Thoracic aorta (tissue), 2 donors: ENCODE measurements around the gene BCL2L1. TPM values are rescaled to one million over a fixed set of nuclear protein-coding genes. Genes with fewer than 3 reads are reported as not detected.
A peak's percentile ranks its signal among the peaks of the same experiment; 100 is the strongest.

Experiments
- ATAC-seq: fragments of 150-250 bp; one replicate; pipeline ENCODE4 v1.8.0; 2017; ENCODE audit warnings: low read depth; ENCODE audit not compliant: insufficient number of reproducible peaks, low FRiP score
- DNase-seq: peaks from one replicate; pipeline ENCODE4 v3.0.0-alpha.2; 2020; ENCODE audit warnings: low spot score
- H3K27ac ChIP-seq, 2 donors: fragments of 200-600 bp; sonication (generic); 1 replicate in 1 of 2; 2 replicates in 1 of 2; pipeline ENCODE4 v1.5.1; 2016; ENCODE audit warnings: mild to moderate bottlenecking in 2 of 2, moderate library complexity in 2 of 2
- H3K27me3 ChIP-seq: fragments of 200-600 bp; sonication (generic); replicated peaks from 2 replicates; pipeline ENCODE4 v1.6.0; 2016; ENCODE audit warnings: mild to moderate bottlenecking; ENCODE audit not compliant: insufficient read depth
- H3K36me3 ChIP-seq: fragments of 200-600 bp; sonication (generic); one replicate; pipeline ENCODE4 v1.5.1; 2016
- H3K4me1 ChIP-seq, 2 donors: fragments of 200-600 bp; sonication (generic); 1 replicate in 1 of 2; 2 replicates in 1 of 2; pipeline versions ENCODE4 v1.5.1 to v1.6.0; 2016; ENCODE audit warnings: low read depth in 2 of 2, mild to moderate bottlenecking in 1 of 2; ENCODE audit not compliant: control insufficient read depth in 1 of 2
- H3K4me3 ChIP-seq: fragments of 200-600 bp; sonication (generic); 2 replicates; pipeline ENCODE4 v1.5.1; 2016; ENCODE audit warnings: mild to moderate bottlenecking
- H3K9me3 ChIP-seq: fragments of 200-600 bp; sonication (generic); 2 replicates; pipeline ENCODE4 v1.5.1; 2016
- CTCF ChIP-seq: fragments of 200-600 bp; sonication (generic); IDR thresholded peaks from one replicate; pipeline ENCODE4 v1.5.1; 2019; ENCODE audit warnings: antibody characterized with exemption
- total RNA-seq, 2 donors: library from RNA; depleted of rRNA; stranded (reverse); fragments of >200 nt; gene quantifications; one replicate each; pipeline versions ENCODE4 v1.1.0 to v1.2.3, GENCODE V29; 2016

BCL2L1 gene
- total RNA-seq, 2 donors from 2014 or later, result 137 to 187 TPM

DNA sequence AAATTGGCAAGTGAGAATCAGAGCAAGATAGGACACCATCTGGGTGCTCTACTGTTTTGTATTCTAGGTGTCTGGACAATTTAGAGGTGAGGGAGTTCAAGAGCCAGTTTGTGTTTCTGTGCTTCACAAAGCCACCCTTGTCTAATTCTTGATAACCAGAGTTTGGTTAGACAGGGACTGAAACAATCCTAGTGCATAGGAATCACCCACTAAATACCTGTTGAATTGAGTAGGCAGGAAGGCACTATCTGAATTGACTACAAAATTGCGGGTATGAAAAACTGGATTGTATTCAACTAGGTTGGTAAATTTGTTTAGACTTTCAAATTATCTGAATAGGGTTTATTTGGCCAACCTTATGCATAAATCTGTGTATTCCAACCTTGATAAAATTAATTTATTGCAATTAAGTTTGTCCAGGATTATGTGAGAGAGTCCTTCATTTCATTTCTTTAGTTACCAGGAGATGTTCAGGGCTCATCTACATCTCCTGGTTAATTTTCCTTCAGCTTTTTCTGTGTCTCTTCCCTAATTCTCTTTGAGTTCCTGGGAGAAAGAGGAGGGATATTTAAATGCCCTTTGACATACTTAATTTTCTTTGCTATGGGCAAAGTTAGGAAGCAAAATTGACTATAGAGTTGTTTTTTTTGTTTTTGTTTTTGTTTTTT is 18.1 kb upstream of the BCL2L1 start:
- H3K4me3 ChIP-seq, result no peak overlapping the region
- no peak for ATAC-seq
- no peak for DNase-seq
- H3K27ac ChIP-seq, result no peak overlapping the region
- H3K4me1 ChIP-seq, result peaks cover 5 to 6% of the 10 kb centered on the region in 2 donors
- H3K9me3 ChIP-seq, result no peaks in the 10 kb centered on the region
- no peaks in the 10 kb centered on the region for H3K27me3 ChIP-seq
- H3K36me3 ChIP-seq, result no peaks in the 10 kb centered on the region
- no peak for TF ChIP-seq CTCF

- no peaks in the 10 kb centered on the region for H3K36me3 ChIP-seq
- peaks cover 5 to 6% of the 10 kb centered on the region in 2 donors for H3K4me1 ChIP-seq
- no peak overlapping the region for H3K27ac ChIP-seq
- no peak for DNase-seq
- ATAC-seq, result no peak
- no peaks in the 10 kb centered on the region for H3K9me3 ChIP-seq
- H3K27me3 ChIP-seq, result no peaks in the 10 kb centered on the region
- H3K4me3 ChIP-seq, result no peak overlapping the region
- TF ChIP-seq CTCF, result no peak
Measured at GRCh38 chr20:31740208-31740607, 17.5 kb upstream of the BCL2L1 start.

DNA sequence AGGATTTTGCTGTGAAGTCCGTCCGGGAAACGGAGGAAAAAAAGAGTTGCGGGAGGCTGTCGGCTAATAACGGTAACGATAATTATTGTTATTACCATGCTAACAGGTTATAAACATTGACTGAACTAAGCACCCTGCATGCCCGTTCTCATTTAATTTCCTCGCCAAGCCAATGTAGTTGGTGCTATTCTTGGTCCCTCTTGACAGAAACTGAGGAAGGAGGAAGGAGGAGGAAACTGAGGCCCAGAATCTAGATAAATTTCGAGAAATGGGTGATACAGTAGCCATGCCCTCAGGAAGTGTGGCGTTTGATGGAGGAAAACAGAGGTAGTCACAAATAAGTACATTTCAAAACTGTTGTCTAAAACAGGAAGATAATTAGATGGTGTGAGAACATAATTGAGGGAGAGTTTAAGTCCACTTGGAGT is 16.9 kb upstream of the BCL2L1 start:
- H3K9me3 ChIP-seq, result no peaks in the 10 kb centered on the region
- TF ChIP-seq CTCF, result peak; percentile 4
- peak overlapping the region; percentile 86 for H3K4me3 ChIP-seq
- ATAC-seq, result no peak
- H3K27me3 ChIP-seq, result no peaks in the 10 kb centered on the region
- H3K4me1 ChIP-seq, result peaks cover 5 to 6% of the 10 kb centered on the region in 2 donors
- no peak overlapping the region for H3K27ac ChIP-seq
- H3K36me3 ChIP-seq, result no peaks in the 10 kb centered on the region
- no peak for DNase-seq

- Histone ChIP-seq H3K27me3 (no peaks in the 10 kb centered on the region), H3K4me3 (peak within 1 kb of the TSS; percentile 86), H3K36me3 (no peaks in the 10 kb centered on the region), H3K4me1 (peaks cover 5 to 6% of the 10 kb centered on the region in 2 donors), H3K9me3 (no peaks in the 10 kb centered on the region), H3K27ac (peak within 1 kb of the TSS; percentile 65 to 72)
- peak; percentile 99 for ATAC-seq
- DNase-seq, result peak; percentile 88
- peak; percentile 35 for TF ChIP-seq CTCF
Measured at GRCh38 chr20:31738729-31739549, 16.3 kb upstream of the BCL2L1 start, which contains the start of gene TPX2. TSS of gene TPX2 (plus strand) at chr20:31739290. CDS start at chr20:31757477, 18,187 bp downstream.

DNA sequence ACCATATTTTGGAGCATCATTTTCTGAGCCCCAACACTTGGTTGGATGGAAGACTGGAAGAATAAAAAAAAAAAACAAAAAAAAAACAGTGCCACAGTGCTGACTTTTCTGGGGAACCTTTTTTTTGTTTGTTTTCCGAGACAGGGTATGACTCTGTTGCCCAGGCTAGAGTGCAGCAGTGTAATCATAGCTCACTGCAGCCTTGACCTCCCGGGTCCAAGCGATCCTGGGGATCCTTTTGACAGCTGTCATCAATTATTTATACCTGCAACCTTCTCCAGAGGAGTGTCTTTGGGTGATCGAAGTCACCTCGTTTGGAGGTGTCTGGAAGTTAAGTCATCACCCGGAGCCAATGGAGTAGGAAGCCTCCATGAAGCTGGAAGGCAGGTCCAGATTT is 8.7 kb upstream of the BCL2L1 start:
- Histone ChIP-seq H3K9me3 (no peaks in the 10 kb centered on the region), H3K4me1 (no peaks in the 10 kb centered on the region), H3K4me3 (no peak overlapping the region), H3K27me3 (no peaks in the 10 kb centered on the region), H3K27ac (no peak overlapping the region), H3K36me3 (no peaks in the 10 kb centered on the region)
- no peak for TF ChIP-seq CTCF
- ATAC-seq, result no peak
- no peak for DNase-seq
